K562 (cell line): ENCODE measurements around the gene PLXNB2. TPM values are rescaled to one million over a fixed set of nuclear protein-coding genes. Genes with fewer than 3 reads are reported as not detected.

Experiments
- CCNT2 ChIP-seq: IDR thresholded peaks from 2 replicates; pipeline ENCODE4 v1.6.1; 2011; ENCODE audit warnings: borderline replicate concordance, low read depth, mild to moderate bottlenecking, moderate library complexity, mixed read lengths, low read length; ENCODE audit not compliant: insufficient read length; ENCODE audit errors: extremely low read depth
- ETV1 ChIP-seq: fragments of 450-650 bp; conservative IDR thresholded peaks from 2 replicates; pipeline ENCODE4 v1.6.1; 2016; ENCODE audit warnings: missing genetic modification characterization, control low read depth, low read depth, missing compliant biosample characterization
- HMGXB4 ChIP-seq: sonication (generic); formaldehyde crosslinking; IDR thresholded peaks from 2 replicates; pipeline ENCODE4 v1.8.1; 2023; ENCODE audit warnings: mild to moderate bottlenecking, missing genetic modification reagents
- MCM5 ChIP-seq: fragments of 450-650 bp; IDR thresholded peaks from 2 replicates; pipeline ENCODE4 v1.6.1; 2016; ENCODE audit warnings: low read depth
- NR4A1 ChIP-seq, 2 experiments: fragments of 250-450 bp in 1 of 2; fragments of 450-650 bp in 1 of 2; sonication (Bioruptor Pico) in 1 of 2; IDR thresholded peaks; 2 replicates each; pipeline versions ENCODE4 v1.4.0 to v1.6.1; 2016 to 2020; ENCODE audit warnings: mild to moderate bottlenecking in 2 of 2, missing compliant biosample characterization in 1 of 2, missing genetic modification characterization in 1 of 2, moderate library complexity in 1 of 2
- REST ChIP-seq, 2 experiments: fragments of 450-650 bp; formaldehyde crosslinking in 1 of 2; IDR thresholded peaks; 2 replicates each; pipeline versions ENCODE4 v1.4.0 to v1.6.1; 2014 to 2020; ENCODE audit warnings: mild to moderate bottlenecking in 2 of 2, borderline replicate concordance in 1 of 2, low read depth in 1 of 2
- TCF15 ChIP-seq: fragments of 250-450 bp; sonication (Bioruptor Pico); IDR thresholded peaks from 2 replicates; pipeline ENCODE4 v1.8.0; 2022; ENCODE audit warnings: moderate library complexity, mild to moderate bottlenecking, inconsistent platforms
- UBTF ChIP-seq, 2 experiments: IDR thresholded peaks; 2 replicates each; pipeline ENCODE4 v1.6.1; 2012; ENCODE audit warnings: improper control_type of control experiment in 2 of 2, low read depth in 2 of 2, low read length in 2 of 2, borderline replicate concordance in 1 of 2
- ZNF511 ChIP-seq: sonication (generic); formaldehyde crosslinking; IDR thresholded peaks from 2 replicates; pipeline ENCODE4 v1.8.0; 2022; ENCODE audit warnings: mild to moderate bottlenecking, missing genetic modification reagents
- polyA plus RNA-seq, 8 experiments: library from polyadenylated mRNA; depleted of rRNA in 4 of 8; stranded (reverse) in 5 of 8; unstranded in 3 of 8; fragments of >200 nt; fragmentation: Nextera tagmentation in 2 of 8; fragmentation: Illumina TruSeq in 1 of 8; extraction: Ambion mirVana in 2 of 8; extraction: Trizol in 1 of 8; gene quantifications; 2 replicates each; pipeline versions ENCODE4 v1.2.1 to v1.2.3, GENCODE V29; 2011 to 2014; ENCODE audit warnings: inconsistent platforms in 1 of 8, missing spikeins in 1 of 8
- total RNA-seq, 7 experiments: library from RNA; depleted of rRNA in 6 of 7; stranded (reverse); fragments of >200 nt in 6 of 7; fragmentation: Illumina TruSeq in 2 of 7; extraction: Trizol in 2 of 7; gene quantifications; 2 replicates each; pipeline versions ENCODE4 v1.2.1 to v1.2.3, GENCODE V29; 2011 to 2021; ENCODE audit warnings: low replicate concordance in 1 of 7

The PLXNB2 gene
- total and polyA plus RNA-seq, 9 of the 15 experiments (the other 6 are each of a cell fraction or from before 2014, with no cell fraction given), result 0.15 to 45.1 (median 13.6) TPM

- TF ChIP-seq REST (IDR thresholded peaks at IDR 0.05; ENCODE audit: borderline replicate concordance) (peak; percentile 99), REST (CRISPR knock-in tag; IDR thresholded peaks at IDR 0.05; ENCODE audit: low read depth) (peak; percentile 98), TCF15 (no peak), HMGXB4 (0 out of 2 replicates have a peak, but pooled peaks have one; percentile 42), UBTF (IDR thresholded peaks at IDR 0.05; ENCODE audit: borderline replicate concordance in 1 of 2, low read depth in 2 of 2, low read length in 2 of 2) (peak in 1 of 2 experiments; percentile 84; a peak in 1 of 4 replicates), ZNF511 (CRISPR knock-in tag) (peak; percentile 62; the same call in 1 of the 2 replicates), MCM5 (no peak), CCNT2 (no peak), ETV1 (tag) (0 out of 2 replicates have a peak, but pooled peaks have one; percentile 15), NR4A1 (CRISPR knock-in tag; IDR thresholded peaks at IDR 0.05) (no peak), NR4A1 (tag; IDR thresholded peaks at IDR 0.05) (no peak)
Measured at GRCh38 chr22:50270666-50271394, 36.6 kb downstream of the PLXNB2 start (continued).
